ENCODE data around the gene CCDC83.

DNA sequence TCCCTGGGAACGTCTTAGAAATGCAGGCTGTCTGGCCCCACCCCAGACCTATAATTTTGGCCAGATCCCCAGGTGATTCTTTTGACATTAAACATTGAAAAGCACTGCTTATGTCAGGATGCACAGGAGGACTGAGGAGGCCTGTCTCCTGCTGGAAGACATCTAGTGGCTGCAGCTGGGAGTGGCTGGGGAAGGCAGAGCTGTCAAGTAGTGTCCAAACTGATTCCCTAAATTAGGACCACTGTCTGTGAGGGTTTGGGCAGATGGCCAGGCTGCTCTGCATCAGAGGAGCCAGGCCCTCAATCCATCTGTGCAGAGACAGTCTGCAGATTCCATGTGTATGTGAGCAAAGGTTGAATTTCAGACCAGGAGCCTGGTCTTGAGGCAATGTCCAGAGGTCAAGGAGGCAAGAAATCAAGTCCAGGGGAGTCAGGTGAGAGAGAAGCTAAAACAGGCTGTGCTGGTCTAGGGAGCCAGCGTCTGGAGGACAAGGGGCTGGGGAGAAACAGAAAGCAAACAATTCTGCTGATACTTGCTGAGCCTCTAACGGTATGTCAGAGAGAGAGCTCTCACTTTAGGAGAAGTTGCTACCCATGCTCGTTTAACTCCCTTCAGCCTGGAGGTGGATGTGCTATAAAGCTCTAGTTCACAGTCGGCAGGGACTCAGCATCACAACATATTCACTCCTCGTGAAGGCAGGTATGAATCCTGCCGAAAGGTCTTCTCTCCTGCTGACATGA is 28.9 kb upstream of the CCDC83 start:
- TF ChIP-seq POLR2A (IDR thresholded peaks at IDR 0.05; ENCODE audit: low read length): no peak
- TF ChIP-seq GATA1 (IDR thresholded peaks at IDR 0.05; ENCODE audit: low read depth, low read length): no peak

All from erythroblast (primary cell).